Activated CD4-positive, alpha-beta T cell treated with anti-CD3 and anti-CD28 coated beads for 36 hours (primary cell): ENCODE measurements around the gene ALDH16A1. TPM values are rescaled to one million over a fixed set of nuclear protein-coding genes. Genes with fewer than 3 reads are reported as not detected.
"Not testable (repeated sequence)": the region's sequence is repeated elsewhere in the genome, so short reads cannot be mapped to it uniquely, and the experiment has no call there.

Experiments
- ATAC-seq: fragments of 200-7000 bp; cut with Tn5 transposase; one replicate; pipeline ENCODE4 v1.10.0; 2021; ENCODE audit warnings: mild to moderate bottlenecking, moderate library complexity
- CTCF ChIA-PET: fragments of 350-600 bp; sonication (Branson Sonifier 250); formaldehyde crosslinking; loops from one replicate; lab custom pipeline; 2021; ENCODE audit warnings: antibody characterized with exemption; lab: Charles Lee
- POLR2A ChIA-PET: fragments of 350-600 bp; sonication (Branson Sonifier 250); formaldehyde crosslinking; loops from one replicate; lab custom pipeline; 2021; ENCODE audit warnings: antibody characterized with exemption, inconsistent platforms; lab: Charles Lee
- DNase-seq: peaks from one replicate; pipeline ENCODE4 v3.0.0-alpha.2; 2020
- H3K27ac Mint-ChIP-seq: one replicate; pipeline ENCODE4 v1.8.0; 2021; ENCODE audit warnings: mixed read lengths
- H3K27me3 Mint-ChIP-seq: one replicate; pipeline ENCODE4 v1.8.0; 2021; ENCODE audit warnings: mixed read lengths
- H3K36me3 Mint-ChIP-seq: one replicate; pipeline ENCODE4 v1.8.0; 2021; ENCODE audit warnings: low read depth, mixed read lengths
- H3K4me1 Mint-ChIP-seq: one replicate; pipeline ENCODE4 v1.8.0; 2021; ENCODE audit warnings: mixed read lengths
- H3K4me3 Mint-ChIP-seq: one replicate; pipeline ENCODE4 v1.8.0; 2021; ENCODE audit warnings: mild to moderate bottlenecking, moderate library complexity, mixed read lengths
- H3K9me3 Mint-ChIP-seq: one replicate; pipeline ENCODE4 v1.8.0; 2021; ENCODE audit warnings: low read depth, mixed read lengths
- intact Hi-C, 2 experiments: fragments of 100-400 bp; cut with DNase I in 1 of 2; cut with micrococcal nuclease in 1 of 2; formaldehyde crosslinking; loops; one replicate each; pipeline versions ENCODE4 v1.14.2 to v1.15.1; 2022 to 2024; cut with DNase I, micrococcal nuclease
- total RNA-seq, 2 experiments: library from RNA; stranded (reverse); gene quantifications; one replicate each; pipeline ENCODE4 v1.2.3, GENCODE V29; 2021

Gene ALDH16A1
- total RNA-seq, 2 experiments from 2014 or later, result 26.8 to 33.3 TPM

DNA sequence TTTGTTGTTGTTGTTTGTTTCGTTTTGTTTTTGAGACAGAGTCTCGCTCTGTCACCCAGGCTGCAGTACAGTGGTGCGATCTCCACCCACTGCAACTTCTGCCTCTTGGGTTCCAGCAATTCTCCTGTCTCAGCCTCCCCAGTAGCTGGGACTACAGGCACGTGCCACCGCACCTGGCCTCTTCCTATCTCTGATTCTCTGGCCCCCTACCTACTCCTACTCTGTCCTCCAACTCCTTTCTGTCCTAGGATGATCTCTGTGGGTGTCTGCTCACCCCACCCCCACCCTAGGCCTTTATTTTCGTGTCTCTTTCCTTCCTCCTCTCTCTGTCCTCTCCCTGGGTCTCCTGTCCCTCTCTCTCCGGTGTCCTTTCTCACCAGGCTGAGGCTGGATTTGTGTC, 2.6 kb upstream of the ALDH16A1 start:
- CTCF ChIA-PET, result interaction anchor here (1.9 kb wide), 1 partner anchor 20 kb away, joined by 8 read pairs; no protein-coding TSS in a partner anchor
- H3K9me3 Mint-ChIP-seq, result no peaks in the 10 kb centered on the region

DNA sequence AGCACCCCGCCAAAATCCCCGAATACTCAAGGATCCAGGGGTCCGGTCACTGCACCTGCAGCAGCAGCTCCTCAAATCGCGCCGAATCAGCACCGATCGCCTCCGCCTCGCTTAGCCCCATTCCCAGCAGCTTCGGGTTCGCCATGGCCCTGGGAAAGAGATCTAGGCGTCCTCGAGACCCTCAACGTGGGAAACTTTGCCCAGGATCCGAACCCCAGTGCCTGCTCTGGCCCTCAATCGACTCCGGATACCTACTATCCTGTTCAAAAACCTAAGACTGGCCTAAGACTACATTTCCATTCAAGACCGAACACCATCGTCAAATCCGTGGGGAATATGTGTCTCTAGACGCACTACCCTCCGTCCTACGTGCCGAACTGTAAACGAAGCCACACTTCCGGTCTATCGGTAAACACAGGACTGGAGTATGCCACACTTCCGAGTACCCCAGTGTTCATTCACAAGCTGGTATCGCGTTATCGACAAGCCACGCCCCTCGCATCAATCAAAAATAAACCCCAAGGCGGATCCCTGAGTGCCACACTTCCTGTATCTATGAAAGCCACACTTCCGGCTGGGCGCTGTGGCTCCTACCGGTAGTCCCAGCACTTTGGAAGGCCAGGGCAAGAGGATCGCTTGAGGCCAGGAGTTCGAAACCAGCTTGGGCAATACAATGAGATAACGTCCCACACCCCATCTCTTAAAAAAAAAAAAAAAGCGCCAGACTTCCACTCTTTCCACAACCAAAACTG, 1.4 kb upstream of the ALDH16A1 start, which contains the start of gene PIH1D1:
TSS of gene PIH1D1 (minus strand) at position 385 of the 752 bp plus-strand sequence. CDS start at position 145, 240 bp downstream.
- peaks cover 50% of the 10 kb centered on the region for H3K4me1 Mint-ChIP-seq

More for the DNA sequence above, 2.6 kb upstream of the ALDH16A1 start:
- intact Hi-C loops, result loop anchor here (5.0 kb wide), 3 partner anchors 37 to 813 kb away; partner anchors contain the start of genes AP2A1 (in 1 of the 2), DBP (in 1 of the 2) and RPL13A (in 1 of the 2)
- ATAC-seq, result no peak
- Mint-ChIP-seq H3K27ac (peak overlapping the region; percentile 100), H3K36me3 (peaks cover 52% of the 10 kb centered on the region), H3K4me3 (peak overlapping the region; percentile 100), H3K4me1 (peaks cover 41% of the 10 kb centered on the region), H3K27me3 (no peaks in the 10 kb centered on the region)
- POLR2A ChIA-PET, result no interaction called here
- no peak for DNase-seq

DNA sequence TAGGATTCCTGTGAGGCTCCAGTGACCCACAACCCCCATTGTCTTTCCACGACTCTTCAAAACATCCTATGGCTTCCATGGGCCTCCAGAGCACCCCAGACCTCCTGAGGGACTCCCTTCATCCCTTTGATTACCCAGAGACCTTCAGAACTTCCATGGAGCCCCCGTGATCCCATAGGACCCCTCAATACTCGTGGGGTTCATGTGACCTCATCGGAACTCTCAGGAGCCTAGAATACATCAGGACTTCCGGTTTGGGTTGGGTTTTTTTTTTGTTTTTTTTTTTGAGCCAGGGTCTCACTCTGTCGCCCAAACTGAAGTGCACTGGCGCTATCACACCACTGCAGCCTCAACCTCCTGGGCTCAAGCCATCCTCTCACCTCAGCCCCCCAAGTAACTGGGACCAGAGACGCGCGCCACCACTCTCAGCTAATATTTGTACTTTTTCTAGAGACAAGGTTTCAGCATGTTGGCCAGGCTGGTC, 774 bp downstream of the ALDH16A1 start:
- peaks cover 38% of the 10 kb centered on the region for H3K36me3 Mint-ChIP-seq
- ChIA-PET CTCF (interaction anchor here (0.5 to 3.2 kb wide), 6 partner anchors 9 to 642 kb away, joined by 3 to 23 read pairs (median 3); no protein-coding TSS in a partner anchor), POLR2A (interaction anchor here (0.7 to 3.4 kb wide), 8 partner anchors 16 to 1137 kb away, joined by 3 to 18 read pairs (median 3); partner anchors contain the start of gene RPS11)
- intact Hi-C loops, result loop anchor here (1.0 to 5.0 kb wide), 17 partner anchors 16 to 816 kb away; partner anchors contain the start of genes RPL13A (in 2 of the 2), RPS11 (in 2 of the 2), AKT1S1 (in 1 of the 2) and AP2A1 (in 1 of the 2)
- H3K4me1 Mint-ChIP-seq, result peaks cover 47% of the 10 kb centered on the region
- H3K27ac Mint-ChIP-seq, result peak overlapping the region; percentile 100
- H3K4me3 Mint-ChIP-seq, result peak overlapping the region; percentile 100
- DNase-seq, result no peak
- H3K27me3 Mint-ChIP-seq, result no peaks in the 10 kb centered on the region
- no peaks in the 10 kb centered on the region for H3K9me3 Mint-ChIP-seq
- ATAC-seq, result no peak

More for the DNA sequence above, 1.4 kb upstream of the ALDH16A1 start, which contains the start of gene PIH1D1:
- Mint-ChIP-seq H3K9me3 (no peaks in the 10 kb centered on the region), H3K4me3 (peak within 1 kb of the TSS; percentile 100), H3K36me3 (peaks cover 53% of the 10 kb centered on the region), H3K27ac (peak within 1 kb of the TSS; percentile 100), H3K27me3 (no peaks in the 10 kb centered on the region)
- DNase-seq (peak; percentile 98), ATAC-seq (peak; percentile 71)
- ChIA-PET CTCF (interaction anchor here (0.6 to 1.9 kb wide), 10 partner anchors 19 to 338 kb away, joined by 3 to 8 read pairs (median 3); partner anchors contain the start of gene RPS11), POLR2A (interaction anchor here (0.6 to 3.4 kb wide), 7 partner anchors 18 to 158 kb away, joined by 3 to 18 read pairs (median 5); partner anchors contain the start of gene RPS11)
- intact Hi-C loops, result loop anchor here (1.0 to 5.0 kb wide), 8 partner anchors 8 to 814 kb away; partner anchors contain the start of genes AP2A1 (in 1 of the 2), DBP (in 1 of the 2), NOSIP (in 1 of the 2) and RPL13A (in 1 of the 2)

DNA sequence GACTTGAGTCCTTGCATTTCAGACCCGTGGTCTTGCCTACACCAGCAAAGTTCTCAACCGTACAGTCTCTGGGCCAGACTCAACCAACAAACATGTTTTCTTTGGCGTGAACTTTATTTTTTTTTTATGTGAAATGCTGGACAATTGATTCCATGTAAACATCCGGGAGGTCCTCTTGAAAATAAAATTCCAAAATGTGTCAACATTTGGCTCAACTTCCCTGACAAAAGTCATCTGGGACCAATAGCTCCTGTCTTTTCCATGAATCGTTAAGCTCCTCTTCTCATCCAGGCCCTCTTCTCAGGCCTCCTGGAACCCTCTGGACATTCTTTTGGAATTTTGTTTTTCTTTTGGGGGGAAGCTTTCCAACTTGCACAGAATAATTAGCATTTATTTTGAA, 2.7 kb downstream of the ALDH16A1 start:
- no peaks in the 10 kb centered on the region for H3K27me3 Mint-ChIP-seq
- ChIA-PET POLR2A (interaction anchor here (0.6 to 1.0 kb wide), 2 partner anchors 13 to 357 kb away, joined by 3 read pairs; no protein-coding TSS in a partner anchor), CTCF (interaction anchor here (3.2 kb wide), 1 partner anchor 14 kb away, joined by 23 read pairs; no protein-coding TSS in a partner anchor)
- no peak for DNase-seq
- ATAC-seq, result no peak
- peaks cover 31% of the 10 kb centered on the region for H3K4me1 Mint-ChIP-seq
- no peak overlapping the region for H3K4me3 Mint-ChIP-seq
- peak overlapping the region; percentile 1 for H3K27ac Mint-ChIP-seq
- H3K36me3 Mint-ChIP-seq, result peaks cover 28% of the 10 kb centered on the region
- H3K9me3 Mint-ChIP-seq, result no peaks in the 10 kb centered on the region
- intact Hi-C loops, result no loop called here

DNA sequence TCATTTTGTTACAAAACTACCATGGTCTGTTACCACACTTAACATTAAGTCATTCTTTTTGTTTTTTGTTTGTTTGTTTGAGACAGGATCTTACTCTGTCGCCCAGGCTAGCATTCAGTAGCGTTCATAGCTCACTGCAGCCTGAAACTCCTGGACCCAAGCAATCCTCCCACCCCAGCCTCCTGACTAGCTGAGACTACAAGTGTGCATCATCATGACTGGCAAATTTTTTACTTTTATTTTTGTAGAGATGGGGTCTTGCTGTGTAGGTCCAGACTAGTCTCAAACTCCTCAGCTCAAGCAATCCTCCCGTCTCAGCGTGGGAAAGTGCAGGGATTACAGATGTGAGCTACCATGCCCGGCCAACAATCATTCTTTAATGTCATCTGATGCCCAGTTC, 3.3 kb downstream of the ALDH16A1 start:
- H3K4me3 Mint-ChIP-seq, result no peak overlapping the region
- H3K27me3 Mint-ChIP-seq, result no peaks in the 10 kb centered on the region

DNA sequence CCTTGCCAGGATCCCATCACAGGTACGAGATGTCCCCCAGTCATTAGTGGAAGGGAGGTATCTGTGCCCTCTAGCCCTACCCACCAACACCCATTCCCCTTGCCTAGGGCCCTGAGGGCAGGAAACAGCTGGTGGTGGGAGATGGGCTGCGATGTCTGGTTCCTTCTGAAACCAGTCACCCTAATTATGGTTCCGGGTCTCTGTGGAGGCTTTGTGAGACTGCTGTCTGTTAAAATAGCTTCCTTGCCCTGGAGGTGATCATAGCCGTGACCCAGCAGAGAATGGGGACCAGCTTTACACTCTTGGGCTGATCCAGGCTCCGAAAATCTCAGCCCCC, 5.5 kb downstream of the ALDH16A1 start:
- intact Hi-C loops, result no loop called here
- Mint-ChIP-seq H3K27ac (peak overlapping the region; percentile 51), H3K4me1 (peaks cover 21% of the 10 kb centered on the region), H3K4me3 (no peak overlapping the region), H3K9me3 (no peaks in the 10 kb centered on the region), H3K27me3 (no peaks in the 10 kb centered on the region), H3K36me3 (peaks cover 18% of the 10 kb centered on the region)
- ATAC-seq (no peak), DNase-seq (no peak)
- ChIA-PET POLR2A (interaction anchor here (0.6 to 0.7 kb wide), 2 partner anchors 48 to 583 kb away, joined by 3 to 8 read pairs; no protein-coding TSS in a partner anchor), CTCF (interaction anchor here (0.6 to 2.3 kb wide), 5 partner anchors 9 to 372 kb away, joined by 3 to 9 read pairs (median 3); no protein-coding TSS in a partner anchor)

More for the DNA sequence above, 3.3 kb downstream of the ALDH16A1 start:
- peak overlapping the region; percentile 1 for H3K27ac Mint-ChIP-seq
- no peaks in the 10 kb centered on the region for H3K9me3 Mint-ChIP-seq
- peaks cover 26% of the 10 kb centered on the region for H3K36me3 Mint-ChIP-seq
- intact Hi-C loops, result no loop called here
- POLR2A ChIA-PET, result interaction anchor here (0.6 to 1.3 kb wide), 2 partner anchors 17 to 357 kb away, joined by 3 read pairs; partner anchors contain the start of gene FLT3LG
- ATAC-seq (no peak), DNase-seq (no peak)
- peaks cover 31% of the 10 kb centered on the region for H3K4me1 Mint-ChIP-seq
- CTCF ChIA-PET, result no interaction called here

DNA sequence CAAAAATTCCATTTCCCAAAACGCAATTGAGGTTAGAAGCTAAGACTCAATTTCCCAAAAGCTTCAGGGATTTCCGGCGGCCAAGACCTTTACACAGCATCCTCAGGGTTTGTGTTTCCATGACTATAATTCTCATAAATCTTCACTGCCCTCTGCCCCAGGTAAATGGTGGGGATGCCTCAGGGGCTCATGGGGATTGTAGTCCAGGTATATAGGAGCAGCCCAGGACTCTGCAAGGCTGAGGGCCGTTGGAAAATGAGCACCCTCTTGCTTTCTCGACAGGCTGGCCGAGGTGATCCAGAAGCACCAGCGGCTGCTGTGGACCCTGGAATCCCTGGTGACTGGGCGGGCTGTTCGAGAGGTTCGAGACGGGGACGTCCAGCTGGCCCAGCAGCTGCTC, 6.4 kb downstream of the ALDH16A1 start:
- ATAC-seq, result peak; percentile 43
- POLR2A ChIA-PET, result interaction anchor here (0.8 kb wide), 1 partner anchor 40 kb away, joined by 3 read pairs; no protein-coding TSS in a partner anchor
- no peaks in the 10 kb centered on the region for H3K9me3 Mint-ChIP-seq
- H3K4me1 Mint-ChIP-seq, result peaks cover 15% of the 10 kb centered on the region
- H3K27me3 Mint-ChIP-seq, result no peaks in the 10 kb centered on the region
- intact Hi-C loops, result no loop called here
- H3K27ac Mint-ChIP-seq, result no peak overlapping the region
- CTCF ChIA-PET, result interaction anchor here (1.1 to 2.3 kb wide), 4 partner anchors 10 to 17 kb away, joined by 3 to 9 read pairs (median 6); no protein-coding TSS in a partner anchor
- DNase-seq, result no peak
- no peak overlapping the region for H3K4me3 Mint-ChIP-seq
- peaks cover 12% of the 10 kb centered on the region for H3K36me3 Mint-ChIP-seq

DNA sequence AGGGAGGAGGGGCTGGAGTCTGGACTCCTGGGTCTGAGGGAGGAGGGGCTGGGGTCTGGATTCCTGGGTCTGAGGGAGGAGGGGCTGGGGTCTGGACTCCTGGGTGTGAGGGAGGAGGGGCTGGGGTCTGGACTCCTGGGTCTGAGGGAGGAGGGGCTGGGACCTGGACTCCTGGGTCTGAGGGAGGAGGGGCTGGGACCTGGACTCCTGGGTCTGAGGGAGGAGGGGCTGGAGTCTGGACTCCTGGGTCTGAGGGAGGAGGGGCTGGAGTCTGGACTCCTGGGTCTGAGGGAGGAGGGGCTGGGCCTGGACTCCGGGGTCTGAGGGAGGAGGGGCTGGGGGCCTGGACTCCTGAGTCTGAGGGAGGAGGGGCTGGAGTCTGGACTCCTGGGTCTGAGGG, 8.1 kb downstream of the ALDH16A1 start:
- H3K4me1 Mint-ChIP-seq, DNase-seq, H3K27ac Mint-ChIP-seq, intact Hi-C loops, H3K9me3 Mint-ChIP-seq, ATAC-seq, H3K27me3 Mint-ChIP-seq, H3K4me3 Mint-ChIP-seq, POLR2A ChIA-PET, CTCF ChIA-PET: not testable (repeated sequence)
- H3K36me3 Mint-ChIP-seq, result peaks cover 13% of the 10 kb centered on the region

DNA sequence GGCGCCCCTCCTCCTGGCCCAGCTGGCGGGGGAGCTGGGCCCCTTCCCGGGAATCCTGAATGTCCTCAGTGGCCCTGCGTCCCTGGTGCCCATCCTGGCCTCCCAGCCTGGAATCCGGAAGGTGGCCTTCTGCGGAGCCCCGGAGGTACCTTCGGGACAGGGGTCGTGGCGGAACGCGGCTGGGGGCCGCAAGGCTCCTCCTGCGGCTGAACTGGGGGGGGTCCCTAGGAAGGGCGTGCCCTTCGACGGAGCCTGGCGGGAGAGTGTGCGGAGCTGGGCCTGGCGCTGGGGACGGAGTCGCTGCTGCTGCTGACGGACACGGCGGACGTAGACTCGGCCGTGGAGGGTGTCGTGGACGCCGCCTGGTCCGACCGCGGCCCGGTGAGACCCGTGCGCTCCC, 8.6 kb downstream of the ALDH16A1 start:
- H3K4me3 Mint-ChIP-seq, result no peak overlapping the region
- H3K27ac Mint-ChIP-seq, result no peak overlapping the region
- H3K4me1 Mint-ChIP-seq, result peaks cover 3% of the 10 kb centered on the region
- H3K9me3 Mint-ChIP-seq, result no peaks in the 10 kb centered on the region
- intact Hi-C loops, result no loop called here
- ChIA-PET CTCF (no interaction called here), POLR2A (no interaction called here)
- ATAC-seq, result no peak
- H3K27me3 Mint-ChIP-seq, result no peaks in the 10 kb centered on the region
- H3K36me3 Mint-ChIP-seq, result peaks cover 10% of the 10 kb centered on the region
- DNase-seq, result no peak

DNA sequence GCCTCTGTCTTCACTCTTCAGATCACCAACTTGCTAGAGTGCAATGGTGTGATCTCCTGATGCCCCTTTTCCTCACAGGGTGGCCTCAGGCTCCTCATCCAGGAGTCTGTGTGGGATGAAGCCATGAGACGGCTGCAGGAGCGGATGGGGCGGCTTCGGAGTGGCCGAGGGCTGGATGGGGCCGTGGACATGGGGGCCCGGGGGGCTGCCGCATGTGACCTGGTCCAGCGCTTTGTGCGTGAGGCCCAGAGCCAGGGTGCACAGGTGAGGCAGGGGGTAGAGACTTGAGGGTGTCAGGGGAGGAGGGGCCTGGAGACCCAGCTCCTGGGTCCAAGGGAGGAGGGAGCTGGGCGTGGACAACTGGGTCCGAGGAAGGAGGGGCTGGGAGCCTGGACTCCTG, 9.5 kb downstream of the ALDH16A1 start:
- H3K4me1 Mint-ChIP-seq, result no peaks in the 10 kb centered on the region
- H3K27ac Mint-ChIP-seq, result no peak overlapping the region
- no peak for DNase-seq
- POLR2A ChIA-PET, result no interaction called here
- no peak for ATAC-seq
- H3K27me3 Mint-ChIP-seq, result no peaks in the 10 kb centered on the region
- no peak overlapping the region for H3K4me3 Mint-ChIP-seq
- peaks cover 8% of the 10 kb centered on the region for H3K36me3 Mint-ChIP-seq
- intact Hi-C loops, result no loop called here
- no peaks in the 10 kb centered on the region for H3K9me3 Mint-ChIP-seq
- CTCF ChIA-PET, result interaction anchor here (0.6 kb wide), 1 partner anchor 110 kb away, joined by 3 read pairs; no protein-coding TSS in a partner anchor
